Kidney (tissue), 14 donors: ENCODE data around the gene GTF2IRD1. TPM values are rescaled to one million over a fixed set of nuclear protein-coding genes. Genes with fewer than 3 reads are reported as not detected.

Experiments
- DNase-seq, 5 donors: peaks; one replicate each; pipeline ENCODE4 v3.0.0-alpha.2; 2013 to 2020
- FAIRE-seq: peaks from 2 replicates; lab custom pipeline; 2012; peaks lifted over from hg19 to GRCh38; lab: Jason Lieb, UNC
- H3K27ac ChIP-seq, 2 donors: one replicate each; pipeline ENCODE4 v1.7.0; 2013; ENCODE audit warnings: low read depth in 2 of 2, low read length in 2 of 2, inconsistent platforms in 1 of 2
- H3K27me3 ChIP-seq: one replicate; pipeline ENCODE4 v1.7.1; 2013; ENCODE audit warnings: low read length, inconsistent platforms; ENCODE audit not compliant: control insufficient read depth, insufficient read depth
- H3K36me3 ChIP-seq, 3 donors: one replicate each; pipeline versions ENCODE4 v1.7.0 to v1.7.1; 2013; ENCODE audit warnings: low read length in 3 of 3, control low read depth in 1 of 3, inconsistent platforms in 1 of 3; ENCODE audit not compliant: insufficient read depth in 3 of 3, control insufficient read depth in 2 of 3
- H3K4me1 ChIP-seq, 3 donors: one replicate each; pipeline versions ENCODE4 v1.7.0 to v1.7.1; 2013; ENCODE audit warnings: low read length in 3 of 3, inconsistent platforms in 1 of 3, low read depth in 1 of 3; ENCODE audit not compliant: control insufficient read depth in 2 of 3, insufficient read depth in 2 of 3
- H3K4me3 ChIP-seq, 3 donors: one replicate each; pipeline versions ENCODE4 v1.7.0 to v1.8.1; 2013; ENCODE audit warnings: low read length in 3 of 3, control low read depth in 1 of 3, inconsistent platforms in 1 of 3
- H3K9ac ChIP-seq, 3 donors: one replicate each; pipeline versions ENCODE4 v1.7.0 to v1.7.1; 2013; ENCODE audit warnings: low read length in 3 of 3, control low read depth in 1 of 3, inconsistent platforms in 1 of 3
- H3K9me3 ChIP-seq, 3 donors: one replicate each; pipeline versions ENCODE4 v1.7.0 to v1.7.1; 2013; ENCODE audit warnings: low read length in 3 of 3, control low read depth in 1 of 3, inconsistent platforms in 1 of 3; ENCODE audit not compliant: control insufficient read depth in 2 of 3, insufficient read depth in 1 of 3
- CTCF ChIP-seq: IDR thresholded peaks from 3 replicates; pipeline ENCODE4 v1.5.1; 2012; ENCODE audit warnings: mild to moderate bottlenecking, moderate library complexity, borderline replicate concordance; ENCODE audit not compliant: insufficient read depth; ENCODE audit errors: extremely low read depth
- intact Hi-C: fragments of 100-400 bp; cut with DNase I; formaldehyde crosslinking; loops from one replicate; pipeline ENCODE4 v1.11.1; 2022
- polyA plus RNA-seq: library from polyadenylated mRNA; stranded (reverse); fragments of 350-450 nt; fragmentation: Illumina TruSeq; extraction: RNeasy Lipid Tissue Mini Kit (QIAGEN cat#74804); gene quantifications from one replicate; pipeline ENCODE4 v1.2.3, GENCODE V29; 2014; ENCODE audit warnings: low read depth, low replicate concordance; ENCODE audit not compliant: insufficient read depth
- total RNA-seq: library from RNA; stranded (reverse); fragmentation: NEBNext Ultra II Directional; extraction: Animal tissue kit (Norgen Biotek cat#: 25700); gene quantifications from one replicate; pipeline ENCODE4 v1.2.1, GENCODE V29; 2021
- donor health status: control.
- donor health status: control.
- donor health status: control.
- donor health status: control.
- donor health status: control.
- donor health status: DM: yes; HTN: yes; CAD: no.
- donor health status: Normal renal cell carcinoma (clear cell type).

The GTF2IRD1 gene
- total and polyA plus RNA-seq, 2 donors from 2014 or later = 28.2 to 35.8 TPM

- H3K36me3 ChIP-seq = no peaks in the 10 kb centered on the region
- peaks cover 0 to 6% (median 3%) of the 10 kb centered on the region in 3 donors for H3K4me1 ChIP-seq
- intact Hi-C loops = no loop called here
- H3K4me3 ChIP-seq = no peak overlapping the region
- H3K27me3 ChIP-seq = no peaks in the 10 kb centered on the region
- DNase-seq (no peak), FAIRE-seq (no peak)
- H3K9ac ChIP-seq = peak overlapping the region in 1 of 3 donors; percentile 19
- H3K9me3 ChIP-seq = no peaks in the 10 kb centered on the region
- H3K27ac ChIP-seq = no peak overlapping the region
- no peak for TF ChIP-seq CTCF
These were observed 8.4 kb downstream of the GTF2IRD1 start for GRCh38 chr7:74461970-74462706.

GRCh38 chr7:74462707-74463100 is 9.0 kb downstream of the GTF2IRD1 start:
- Histone ChIP-seq H3K4me3 (no peak overlapping the region), H3K27me3 (no peaks in the 10 kb centered on the region), H3K36me3 (no peaks in the 10 kb centered on the region), H3K9ac (no peak overlapping the region), H3K4me1 (peaks cover 0 to 6% (median 3%) of the 10 kb centered on the region in 3 donors), H3K9me3 (no peaks in the 10 kb centered on the region), H3K27ac (peak overlapping the region in 1 of 2 donors; percentile 1)
- DNase-seq (peak in 4 of 5 donors; percentile 81 to 87 (median 84)), FAIRE-seq (no peak)
- intact Hi-C loops = no loop called here
- no peak for TF ChIP-seq CTCF

- H3K27me3 ChIP-seq = no peaks in the 10 kb centered on the region
- no peak overlapping the region for H3K4me3 ChIP-seq
- H3K9me3 ChIP-seq = no peaks in the 10 kb centered on the region
- H3K9ac ChIP-seq = no peak overlapping the region
- TF ChIP-seq CTCF = no peak
- FAIRE-seq (no peak), DNase-seq (peak in 4 of 5 donors; percentile 54 to 77 (median 70))
- H3K27ac ChIP-seq = no peak overlapping the region
- intact Hi-C loops = no loop called here
- H3K4me1 ChIP-seq = peaks cover 0 to 6% (median 3%) of the 10 kb centered on the region in 3 donors
- H3K36me3 ChIP-seq = no peaks in the 10 kb centered on the region
These were observed 11.5 kb downstream of the GTF2IRD1 start for GRCh38 chr7:74464931-74465886.
